Lung (tissue), 13 donors: ENCODE measurements around the gene NYAP2. TPM values are rescaled to one million over a fixed set of nuclear protein-coding genes. Genes with fewer than 3 reads are reported as not detected.

Experiments
- ATAC-seq: fragments of 200-7000 bp; cut with Tn5 transposase; one replicate; pipeline ENCODE4 v1.9.1; 2020; ENCODE audit warnings: moderate number of reproducible peaks; ENCODE audit not compliant: insufficient read depth, low FRiP score
- DNase-seq, 3 donors: peaks; one replicate each; pipeline ENCODE4 v3.0.0-alpha.2; 2013 to 2017
- H3K27ac ChIP-seq, 2 donors: one replicate each; pipeline ENCODE4 v1.5.1; 2013; ENCODE audit warnings: mild to moderate bottlenecking in 2 of 2, moderate library complexity in 2 of 2, control low read depth in 1 of 2, inconsistent platforms in 1 of 2, low read depth in 1 of 2, low read length in 1 of 2
- H3K27me3 ChIP-seq, 3 donors: one replicate each; pipeline ENCODE4 v1.5.1; 2013; ENCODE audit warnings: low read length in 2 of 3; ENCODE audit not compliant: control insufficient read depth in 3 of 3, insufficient read depth in 3 of 3
- H3K36me3 ChIP-seq, 4 donors: one replicate each; pipeline ENCODE4 v1.5.1; 2013; ENCODE audit warnings: low read length in 4 of 4, mild to moderate bottlenecking in 1 of 4, moderate library complexity in 1 of 4; ENCODE audit not compliant: control insufficient read depth in 4 of 4, insufficient read depth in 4 of 4
- H3K4me1 ChIP-seq, 5 donors: one replicate each; pipeline ENCODE4 v1.5.1; 2013; ENCODE audit warnings: low read length in 5 of 5, mild to moderate bottlenecking in 2 of 5, moderate library complexity in 1 of 5; ENCODE audit not compliant: control insufficient read depth in 5 of 5, insufficient read depth in 5 of 5
- H3K4me3 ChIP-seq: one replicate; pipeline ENCODE4 v1.5.1; 2013; ENCODE audit warnings: mild to moderate bottlenecking, control low read depth, moderate library complexity
- H3K9ac ChIP-seq, 2 donors: one replicate each; pipeline ENCODE4 v1.5.1; 2013; ENCODE audit warnings: low read length in 2 of 2, control low read depth in 1 of 2; ENCODE audit not compliant: insufficient read depth in 1 of 2
- H3K9me3 ChIP-seq, 4 donors: one replicate each; pipeline ENCODE4 v1.5.1; 2013; ENCODE audit warnings: low read length in 3 of 4, mild to moderate bottlenecking in 1 of 4, moderate library complexity in 1 of 4; ENCODE audit not compliant: control insufficient read depth in 4 of 4, insufficient read depth in 3 of 4
- WGBS, 2 donors: extraction: QIAGEN DNeasy Blood & Tissue Kit; methylation state at CpG; one replicate each; pipeline ENCODE4 v1.1.7; 2013; 5-methylcytosine and 5-hydroxymethylcytosine counted together
- polyA plus RNA-seq, 2 donors: library from polyadenylated mRNA; stranded (reverse); fragments of 200-250 nt; gene quantifications; one replicate each; pipeline ENCODE4 v1.2.1, GENCODE V29; 2013
- small RNA-seq: library from RNA; depleted of rRNA; stranded (forward); fragments of <200 nt; gene quantifications from one replicate; pipeline ENCODE3, GENCODE V24; 2014; ENCODE audit warnings: low replicate concordance
- total RNA-seq, 2 donors: library from RNA; depleted of rRNA in 1 of 2; stranded (reverse); fragments of >200 nt in 1 of 2; gene quantifications; one replicate each; pipeline ENCODE4 v1.2.1, GENCODE V29; 2014 to 2021
- TF ChIP-seq, protein P1 (sequence below): IDR thresholded peaks from 2 replicates; pipeline ENCODE4 v1.5.1; 2012; ENCODE audit warnings: mild to moderate bottlenecking; ENCODE audit errors: control extremely low read depth, extremely low read depth
- donor health status: control.
- donor health status: control.
- donor health status: Bipolar disorder and iron deficiency.
- donor health status: healthy.
- donor health status: DM: yes; HTN: yes; CAD: no.

Gene NYAP2
- total and polyA plus RNA-seq, 4 donors, result 0.20 to 1.6 (median 0.83) TPM

DNA sequence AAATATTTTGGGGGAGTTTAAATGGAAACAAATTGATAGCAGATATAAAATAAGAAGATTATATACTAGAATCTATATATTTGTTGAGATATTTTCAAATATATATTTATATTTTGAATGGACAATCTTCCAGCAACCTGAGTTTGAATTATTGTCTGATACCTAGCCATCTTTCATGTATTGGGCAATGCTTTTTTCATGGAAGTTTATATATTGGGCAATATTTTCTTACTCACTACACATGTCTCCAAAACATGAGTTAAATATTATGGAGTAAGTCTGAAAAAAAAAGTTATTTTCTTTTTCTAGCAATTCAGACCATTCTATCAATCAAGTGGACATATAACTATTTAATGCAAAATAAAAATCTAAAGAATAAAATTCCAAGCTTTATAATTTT is 295.2 kb downstream of the NYAP2 start:
- Histone ChIP-seq H3K4me3 (no peak overlapping the region), H3K36me3 (no peaks in the 10 kb centered on the region), H3K9ac (no peak overlapping the region), H3K9me3 (no peaks in the 10 kb centered on the region), H3K27ac (no peak overlapping the region), H3K4me1 (peaks cover 0 to 2% (median 0%) of the 10 kb centered on the region in 5 donors), H3K27me3 (no peaks in the 10 kb centered on the region)
- ATAC-seq (no peak), DNase-seq (no peak)
- TF ChIP-seq, protein P1, sequence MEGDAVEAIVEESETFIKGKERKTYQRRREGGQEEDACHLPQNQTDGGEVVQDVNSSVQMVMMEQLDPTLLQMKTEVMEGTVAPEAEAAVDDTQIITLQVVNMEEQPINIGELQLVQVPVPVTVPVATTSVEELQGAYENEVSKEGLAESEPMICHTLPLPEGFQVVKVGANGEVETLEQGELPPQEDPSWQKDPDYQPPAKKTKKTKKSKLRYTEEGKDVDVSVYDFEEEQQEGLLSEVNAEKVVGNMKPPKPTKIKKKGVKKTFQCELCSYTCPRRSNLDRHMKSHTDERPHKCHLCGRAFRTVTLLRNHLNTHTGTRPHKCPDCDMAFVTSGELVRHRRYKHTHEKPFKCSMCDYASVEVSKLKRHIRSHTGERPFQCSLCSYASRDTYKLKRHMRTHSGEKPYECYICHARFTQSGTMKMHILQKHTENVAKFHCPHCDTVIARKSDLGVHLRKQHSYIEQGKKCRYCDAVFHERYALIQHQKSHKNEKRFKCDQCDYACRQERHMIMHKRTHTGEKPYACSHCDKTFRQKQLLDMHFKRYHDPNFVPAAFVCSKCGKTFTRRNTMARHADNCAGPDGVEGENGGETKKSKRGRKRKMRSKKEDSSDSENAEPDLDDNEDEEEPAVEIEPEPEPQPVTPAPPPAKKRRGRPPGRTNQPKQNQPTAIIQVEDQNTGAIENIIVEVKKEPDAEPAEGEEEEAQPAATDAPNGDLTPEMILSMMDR, result no peak

DNA sequence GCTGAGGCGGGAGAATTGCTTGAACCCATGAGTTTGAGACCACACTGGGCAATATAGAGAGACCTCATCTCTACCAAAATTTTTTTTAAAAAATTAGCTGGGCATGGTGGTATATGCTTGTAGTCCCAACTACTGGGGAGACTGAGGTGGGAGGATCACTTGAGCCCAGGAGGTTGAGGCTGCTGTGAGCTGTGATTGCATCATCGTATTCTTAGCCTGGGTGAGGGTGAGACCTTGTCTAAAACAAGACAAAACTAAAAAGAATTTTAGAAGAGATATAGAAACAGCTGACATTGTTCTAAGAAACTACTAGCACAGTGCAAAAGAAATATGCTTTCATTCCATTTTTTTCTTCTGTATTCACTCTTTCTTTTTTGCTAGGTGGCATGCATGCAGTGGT is 298.4 kb downstream of the NYAP2 start:
- no peak for ATAC-seq
- TF ChIP-seq, protein P1, result no peak
- peaks cover 0 to 2% (median 0%) of the 10 kb centered on the region in 5 donors for H3K4me1 ChIP-seq
- H3K36me3 ChIP-seq, result no peaks in the 10 kb centered on the region
- no peaks in the 10 kb centered on the region for H3K27me3 ChIP-seq
- no peak overlapping the region for H3K27ac ChIP-seq
- DNase-seq, result no peak
- 88 to 91% methylated on average over 2 of the region's 2 CpGs for WGBS, 2 donors
- no peak overlapping the region for H3K4me3 ChIP-seq
- no peaks in the 10 kb centered on the region for H3K9me3 ChIP-seq
- no peak overlapping the region for H3K9ac ChIP-seq

Small RNA genes within 50 kb of the gene (small RNA-seq; reads per million reads assigned to genes)
- gene AC016717.1, result not detected
